Glutamatergic neuron (in vitro differentiated cells): Measurements from ENCODE around the gene CRYL1. TPM values are rescaled to one million over a fixed set of nuclear protein-coding genes. Genes with fewer than 3 reads are reported as not detected.
A peak's percentile ranks its signal among the peaks of the same experiment; 100 is the strongest.

Source experiments
- DNase-seq: peaks from one replicate; pipeline ENCODE4 v3.0.0; 2022
- H3K27ac Mint-ChIP-seq: one replicate; pipeline ENCODE4 v1.8.0; 2020; ENCODE audit warnings: mild to moderate bottlenecking, mixed read lengths, inconsistent platforms; ENCODE audit not compliant: unreplicated experiment
- H3K27me3 Mint-ChIP-seq: one replicate; pipeline ENCODE4 v1.8.0; 2020; ENCODE audit warnings: mild to moderate bottlenecking, moderate library complexity, mixed read lengths, inconsistent platforms; ENCODE audit not compliant: unreplicated experiment
- H3K36me3 Mint-ChIP-seq: one replicate; pipeline ENCODE4 v1.8.0; 2020; ENCODE audit warnings: mild to moderate bottlenecking, mixed read lengths, inconsistent platforms; ENCODE audit not compliant: unreplicated experiment
- H3K4me1 Mint-ChIP-seq: one replicate; pipeline ENCODE4 v1.8.0; 2020; ENCODE audit warnings: mild to moderate bottlenecking, low read depth, mixed read lengths, inconsistent platforms; ENCODE audit not compliant: unreplicated experiment
- H3K4me3 Mint-ChIP-seq: one replicate; pipeline ENCODE4 v1.8.0; 2020; ENCODE audit warnings: mild to moderate bottlenecking, mixed read lengths, inconsistent platforms; ENCODE audit not compliant: unreplicated experiment
- H3K9me3 Mint-ChIP-seq: one replicate; pipeline ENCODE4 v1.8.0; 2020; ENCODE audit warnings: mild to moderate bottlenecking, moderate library complexity, mixed read lengths, inconsistent platforms; ENCODE audit not compliant: unreplicated experiment
- total RNA-seq: library from RNA; stranded (reverse); fragmentation: NEBNext Ultra II Directional; extraction: Animal tissue kit (Norgen Biotek cat#: 25700); gene quantifications from one replicate; pipeline ENCODE4 v1.2.1, GENCODE V29; 2021; ENCODE audit not compliant: unreplicated experiment
- TF ChIP-seq, protein P1 (sequence below): fragments of 200-600 bp; sonication (generic); IDR thresholded peaks from one replicate; pipeline ENCODE4 v1.5.0; 2021; ENCODE audit not compliant: partially characterized antibody, unreplicated experiment

The CRYL1 gene
- total RNA-seq, 1 donor from 2014 or later: 1.1 TPM

DNA sequence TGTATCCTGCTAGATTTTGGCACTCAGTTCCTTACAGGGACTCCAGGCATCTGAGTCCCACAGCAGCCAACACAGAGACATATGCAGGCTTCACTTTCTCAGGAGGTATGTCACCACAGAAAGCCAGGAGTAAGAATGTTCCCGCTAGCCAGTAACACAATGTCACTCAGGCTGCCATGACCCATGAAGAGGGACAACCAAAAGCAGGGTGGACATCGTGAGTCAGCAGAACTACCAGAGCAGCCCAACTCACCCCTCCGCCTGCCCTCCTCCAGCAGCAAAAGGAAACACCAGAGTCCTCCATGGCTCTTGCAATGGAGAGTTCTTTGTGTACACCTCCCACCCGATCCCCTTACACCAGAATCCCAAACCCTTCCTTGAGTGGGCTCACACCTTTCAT, 95.4 kb downstream of the CRYL1 start:
- Mint-ChIP-seq H3K4me3 (no peak overlapping the region), H3K36me3 (peaks cover 5% of the 10 kb centered on the region), H3K27me3 (peaks cover 6% of the 10 kb centered on the region), H3K9me3 (peaks cover 14% of the 10 kb centered on the region), H3K27ac (no peak overlapping the region), H3K4me1 (peaks cover 21% of the 10 kb centered on the region)
- TF ChIP-seq, protein P1, sequence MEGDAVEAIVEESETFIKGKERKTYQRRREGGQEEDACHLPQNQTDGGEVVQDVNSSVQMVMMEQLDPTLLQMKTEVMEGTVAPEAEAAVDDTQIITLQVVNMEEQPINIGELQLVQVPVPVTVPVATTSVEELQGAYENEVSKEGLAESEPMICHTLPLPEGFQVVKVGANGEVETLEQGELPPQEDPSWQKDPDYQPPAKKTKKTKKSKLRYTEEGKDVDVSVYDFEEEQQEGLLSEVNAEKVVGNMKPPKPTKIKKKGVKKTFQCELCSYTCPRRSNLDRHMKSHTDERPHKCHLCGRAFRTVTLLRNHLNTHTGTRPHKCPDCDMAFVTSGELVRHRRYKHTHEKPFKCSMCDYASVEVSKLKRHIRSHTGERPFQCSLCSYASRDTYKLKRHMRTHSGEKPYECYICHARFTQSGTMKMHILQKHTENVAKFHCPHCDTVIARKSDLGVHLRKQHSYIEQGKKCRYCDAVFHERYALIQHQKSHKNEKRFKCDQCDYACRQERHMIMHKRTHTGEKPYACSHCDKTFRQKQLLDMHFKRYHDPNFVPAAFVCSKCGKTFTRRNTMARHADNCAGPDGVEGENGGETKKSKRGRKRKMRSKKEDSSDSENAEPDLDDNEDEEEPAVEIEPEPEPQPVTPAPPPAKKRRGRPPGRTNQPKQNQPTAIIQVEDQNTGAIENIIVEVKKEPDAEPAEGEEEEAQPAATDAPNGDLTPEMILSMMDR: no peak
- DNase-seq: no peak

DNA sequence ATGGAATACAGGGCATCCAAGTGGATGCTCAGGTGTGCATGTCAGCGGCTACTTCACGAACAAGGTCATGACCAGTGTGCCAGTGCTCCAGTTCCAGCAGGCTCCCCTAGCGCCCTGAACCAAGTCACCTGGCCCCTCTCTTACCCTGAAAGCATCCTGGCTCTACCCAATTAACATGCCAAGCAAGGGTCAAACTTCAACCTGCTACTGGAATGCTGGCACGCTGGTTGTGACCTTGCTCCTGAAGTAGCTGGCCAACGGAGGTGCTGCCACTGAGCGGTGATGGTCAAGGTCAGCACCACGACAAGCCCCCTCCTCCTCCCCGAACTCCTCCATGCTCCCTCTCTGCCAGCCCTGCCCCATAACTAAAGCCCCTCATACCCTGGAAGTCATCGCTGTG, 96.0 kb downstream of the CRYL1 start:
- H3K4me1 Mint-ChIP-seq: peaks cover 26% of the 10 kb centered on the region
- no peak for DNase-seq
- peaks cover 18% of the 10 kb centered on the region for H3K9me3 Mint-ChIP-seq
- TF ChIP-seq, protein P1: no peak
- H3K36me3 Mint-ChIP-seq: peaks cover 5% of the 10 kb centered on the region
- peaks cover 6% of the 10 kb centered on the region for H3K27me3 Mint-ChIP-seq
- no peak overlapping the region for H3K4me3 Mint-ChIP-seq
- no peak overlapping the region for H3K27ac Mint-ChIP-seq

DNA sequence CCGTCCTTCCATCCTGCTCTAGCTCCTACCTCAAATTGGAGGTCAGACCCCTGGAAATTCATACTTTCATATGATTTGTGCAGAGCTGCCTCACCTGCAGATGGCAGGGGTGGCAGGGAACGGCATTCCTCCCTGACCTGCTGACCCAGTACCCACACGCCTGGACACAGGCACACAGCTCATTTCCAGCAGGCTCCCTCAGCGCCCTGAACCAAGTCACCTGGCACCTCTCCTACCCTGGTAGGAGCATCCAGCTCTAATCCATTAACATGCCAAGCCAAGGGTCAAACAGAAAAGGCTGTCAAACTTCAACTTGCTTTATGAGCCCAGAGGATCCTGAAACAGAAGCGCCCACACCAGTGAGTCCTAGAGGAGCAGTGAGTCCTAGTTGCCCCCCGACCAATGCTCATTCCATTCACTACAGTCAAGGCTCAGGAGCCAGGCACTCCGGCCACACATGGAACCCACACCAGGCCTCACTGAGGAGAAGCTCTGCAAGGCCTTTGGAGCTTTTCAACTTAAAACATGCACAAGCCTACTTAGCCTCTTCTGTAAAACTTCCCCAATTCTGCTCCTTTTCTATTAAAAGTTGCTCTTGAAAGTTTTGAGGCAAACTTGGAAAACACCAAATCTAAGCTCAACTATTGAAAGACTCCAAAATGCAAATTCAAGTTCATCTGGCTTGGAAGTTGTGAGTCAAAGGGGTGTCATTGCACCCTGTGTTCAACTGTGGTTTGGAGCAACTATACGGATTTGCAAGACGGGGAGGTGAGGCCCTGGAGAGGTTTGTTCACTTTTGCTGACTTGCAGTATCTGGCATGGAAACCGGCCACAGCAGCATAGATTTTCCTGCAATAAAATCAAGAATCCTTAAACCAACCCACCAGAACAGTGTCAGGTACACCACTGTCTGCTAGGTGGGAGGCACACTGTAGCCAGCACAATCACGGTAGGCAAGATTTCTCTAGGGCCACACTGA, 96.7 kb downstream of the CRYL1 start:
- H3K4me3 Mint-ChIP-seq: no peak overlapping the region
- H3K27ac Mint-ChIP-seq: no peak overlapping the region
- no peak for DNase-seq
- TF ChIP-seq, protein P1: no peak
- peaks cover 4% of the 10 kb centered on the region for H3K27me3 Mint-ChIP-seq
- peaks cover 14% of the 10 kb centered on the region for H3K9me3 Mint-ChIP-seq
- H3K4me1 Mint-ChIP-seq: peaks cover 33% of the 10 kb centered on the region
- no peaks in the 10 kb centered on the region for H3K36me3 Mint-ChIP-seq

GRCh38 chr13:20426766-20427448, 98.8 kb downstream of the CRYL1 start:
- no peak for DNase-seq
- no peaks in the 10 kb centered on the region for H3K36me3 Mint-ChIP-seq
- H3K4me3 Mint-ChIP-seq: no peak overlapping the region
- TF ChIP-seq, protein P1: no peak
- peaks cover 11% of the 10 kb centered on the region for H3K9me3 Mint-ChIP-seq
- H3K4me1 Mint-ChIP-seq: peaks cover 33% of the 10 kb centered on the region
- peaks cover 4% of the 10 kb centered on the region for H3K27me3 Mint-ChIP-seq
- peak overlapping the region; percentile 9 for H3K27ac Mint-ChIP-seq

- Mint-ChIP-seq H3K4me1 (peaks cover 33% of the 10 kb centered on the region), H3K9me3 (peaks cover 11% of the 10 kb centered on the region), H3K36me3 (no peaks in the 10 kb centered on the region), H3K27me3 (peaks cover 3% of the 10 kb centered on the region), H3K27ac (peak overlapping the region; percentile 7), H3K4me3 (no peak overlapping the region)
- peak; percentile 59 for DNase-seq
- TF ChIP-seq, protein P1: no peak
Observed at GRCh38 chr13:20425819-20426219, 99.8 kb downstream of the CRYL1 start.
